HepG2 (cell line): ENCODE measurements around the gene SH3GL2. TPM values are rescaled to one million over a fixed set of nuclear protein-coding genes. Genes with fewer than 3 reads are reported as not detected.

Source experiments
- ATAC-seq: fragments of 200-7000 bp; cut with Tn5 transposase; 3 replicates; pipeline ENCODE4 v1.9.1; 2020; ENCODE audit warnings: mild to moderate bottlenecking, moderate library complexity
- BruUV-seq: library from RNA; stranded (reverse); fragments of 400-500 nt; replicated peaks from 2 replicates; lab custom pipeline; 2021; lab: Mats Ljungman, UMichigan
- CTCF ChIA-PET: fragments of 300-600 bp; formaldehyde crosslinking; extraction: SDS; loops from one replicate; lab custom pipeline; 2021; ENCODE audit warnings: low total read pairs, inconsistent platforms, low intra/inter-chr PET ratio; lab: Yijun Ruan, JAX
- POLR2A ChIA-PET: fragments of 350-600 bp; sonication (Branson Sonifier 250); formaldehyde crosslinking; loops from one replicate; lab custom pipeline; 2020; ENCODE audit warnings: antibody characterized with exemption, inconsistent platforms; lab: Yijun Ruan, JAX
- DNase-seq: peaks from one replicate; pipeline ENCODE4 v3.0.0-alpha.2; 2015; ENCODE audit warnings: low spot score
- FAIRE-seq: peaks from 3 replicates; lab custom pipeline; 2011; peaks lifted over from hg19 to GRCh38; lab: Jason Lieb, UNC
- H2AFZ ChIP-seq: one replicate; pipeline ENCODE4 v1.6.1; 2011; ENCODE audit warnings: low read length, inconsistent platforms
- H3K27ac ChIP-seq: fragments of 300-600 bp; 3 replicates; pipeline ENCODE4 v1.8.0; 2011; ENCODE audit warnings: mixed run types, mild to moderate bottlenecking, mixed read lengths, low read length, inconsistent platforms; ENCODE audit not compliant: insufficient read depth; ENCODE audit errors: extremely low read length
- H3K27me3 ChIP-seq, 2 experiments: fragments of 200-600 bp in 1 of 2; 2 replicates in 1 of 2; 3 replicates in 1 of 2; pipeline versions ENCODE4 v1.6.0 to v1.8.0; 2011; ENCODE audit warnings: low read length in 2 of 2, mild to moderate bottlenecking in 2 of 2, moderate library complexity in 2 of 2, inconsistent platforms in 1 of 2; ENCODE audit not compliant: insufficient read depth in 2 of 2, control insufficient read depth in 1 of 2
- H3K36me3 ChIP-seq, 2 experiments: fragments of 200-600 bp in 1 of 2; replicated peaks in 1 of 2; 2 replicates in 1 of 2; 3 replicates in 1 of 2; pipeline versions ENCODE4 v1.5.1 to v1.8.0; 2011; ENCODE audit warnings: low read length in 2 of 2, inconsistent platforms in 1 of 2; ENCODE audit not compliant: insufficient read depth in 2 of 2, control insufficient read depth in 1 of 2
- H3K4me1 ChIP-seq: 2 replicates; pipeline ENCODE4 v1.5.1; 2012; ENCODE audit warnings: low read length, inconsistent platforms; ENCODE audit not compliant: insufficient read depth
- H3K4me2 ChIP-seq: 2 replicates; pipeline ENCODE4 v1.6.0; 2011; ENCODE audit warnings: low read depth, low read length, inconsistent platforms
- H3K4me3 ChIP-seq, 3 experiments: fragments of 200-600 bp in 1 of 3; sonication (generic), shearing (Covaris generic) in 1 of 3; replicated peaks in 1 of 3; 2 replicates each; pipeline ENCODE4 v1.5.1; 2011 to 2016; ENCODE audit warnings: low read length in 3 of 3, inconsistent platforms in 2 of 3, low read depth in 2 of 3, mild to moderate bottlenecking in 2 of 3, control low read depth in 1 of 3, mixed read lengths in 1 of 3; ENCODE audit not compliant: insufficient read depth in 1 of 3
- H3K79me2 ChIP-seq: one replicate; pipeline ENCODE4 v1.6.1; 2011; ENCODE audit warnings: low read length, inconsistent platforms; ENCODE audit not compliant: insufficient read depth
- H3K9ac ChIP-seq: 2 replicates; pipeline ENCODE4 v1.6.0; 2011; ENCODE audit warnings: mild to moderate bottlenecking, low read depth, low read length, inconsistent platforms; ENCODE audit not compliant: insufficient read depth
- H3K9me3 ChIP-seq: 2 replicates; pipeline ENCODE4 v1.5.1; 2012; ENCODE audit warnings: mild to moderate bottlenecking, low read length
- H4K20me1 ChIP-seq: 2 replicates; pipeline ENCODE4 v1.6.0; 2011; ENCODE audit warnings: inconsistent platforms, mild to moderate bottlenecking, low read length, moderate library complexity; ENCODE audit not compliant: insufficient read depth
- CERS6 ChIP-seq: sonication (generic); formaldehyde crosslinking; IDR thresholded peaks from 2 replicates; pipeline ENCODE4 v1.5.0; 2020; ENCODE audit warnings: missing genetic modification reagents
- CTCF ChIP-seq: sonication (generic); formaldehyde crosslinking; IDR thresholded peaks from 2 replicates; pipeline ENCODE4 v1.5.0; 2020; ENCODE audit warnings: mild to moderate bottlenecking, missing genetic modification reagents, moderate library complexity
- GMEB1 ChIP-seq: sonication (generic); formaldehyde crosslinking; IDR thresholded peaks from 2 replicates; pipeline ENCODE4 v1.5.1; 2020; ENCODE audit warnings: missing genetic modification reagents, mild to moderate bottlenecking, borderline replicate concordance
- MAX ChIP-seq: IDR thresholded peaks from 2 replicates; pipeline ENCODE4 v1.6.1; 2012; ENCODE audit warnings: inconsistent platforms
- MNT ChIP-seq: fragments of 450-650 bp; IDR thresholded peaks from 2 replicates; pipeline ENCODE4 v1.6.1; 2016
- SMAD1 ChIP-seq: sonication (generic); formaldehyde crosslinking; IDR thresholded peaks from 2 replicates; pipeline ENCODE4 v1.4.0; 2020; ENCODE audit warnings: missing genetic modification reagents, low read depth, mild to moderate bottlenecking, borderline replicate concordance
- ZFAT ChIP-seq: sonication (generic); formaldehyde crosslinking; conservative IDR thresholded peaks from 2 replicates; pipeline ENCODE4 v1.8.1; 2023; ENCODE audit warnings: missing genetic modification reagents, inconsistent platforms
- ZNF101 ChIP-seq: sonication (generic); formaldehyde crosslinking; IDR thresholded peaks from 2 replicates; pipeline ENCODE4 v1.4.0; 2020; ENCODE audit warnings: mild to moderate bottlenecking, low read depth, missing genetic modification reagents, borderline replicate concordance
- ZNF281 ChIP-seq: sonication (generic); formaldehyde crosslinking; IDR thresholded peaks from 2 replicates; pipeline ENCODE4 v1.4.0; 2020; ENCODE audit warnings: missing genetic modification reagents, borderline replicate concordance
- ZNF382 ChIP-seq: sonication (generic); formaldehyde crosslinking; IDR thresholded peaks from 2 replicates; pipeline ENCODE4 v1.5.0; 2020; ENCODE audit warnings: missing genetic modification reagents, mild to moderate bottlenecking, borderline replicate concordance
- ZNF816 ChIP-seq: sonication (generic); formaldehyde crosslinking; IDR thresholded peaks from 2 replicates; pipeline ENCODE4 v1.8.0; 2022; ENCODE audit warnings: missing genetic modification reagents, mild to moderate bottlenecking, borderline replicate concordance
- WGBS: methylation state at CpG from one replicate; pipeline ENCODE4 v1.1.6; 2017; ENCODE audit warnings: low lambda C conversion rate; 5-methylcytosine and 5-hydroxymethylcytosine counted together
- in situ Hi-C: cut with HindIII; loops from 2 replicates; pipeline ENCODE4 v1.10.0; 2017; ENCODE audit warnings: low pct_unique_long_range_greater_than_20kb; ENCODE audit not compliant: extremely low pct_ligation_motif_present
- intact Hi-C: fragments of 100-400 bp; cut with micrococcal nuclease; formaldehyde crosslinking; loops from one replicate; pipeline ENCODE4 v1.10.0; 2022; ENCODE audit not compliant: unreplicated experiment
- polyA plus RNA-seq, 8 experiments: library from polyadenylated mRNA; depleted of rRNA in 3 of 8; stranded (reverse) in 7 of 8; unstranded in 1 of 8; fragments of >200 nt; fragmentation: Illumina TruSeq in 4 of 8; extraction: Trizol in 4 of 8; gene quantifications; 2 replicates each; pipeline versions ENCODE4 v1.2.1 to v1.2.3, GENCODE V29; 2011 to 2016; ENCODE audit warnings: low read depth in 4 of 8, missing spikeins in 1 of 8, mixed read lengths in 1 of 8; ENCODE audit not compliant: insufficient read depth in 1 of 8
- total RNA-seq, 5 experiments: library from RNA; depleted of rRNA; stranded (reverse); fragments of >200 nt; fragmentation: Illumina TruSeq; extraction: Trizol; gene quantifications; 2 replicates each; pipeline ENCODE4 v1.2.3, GENCODE V29; 2016; ENCODE audit warnings: low read depth in 1 of 5

SH3GL2 gene
- total and polyA plus RNA-seq, 2 of the 13 experiments (the other 11 are each of a cell fraction or from before 2014, with no cell fraction given): 0.04 TPM; not detected in 1

- no peaks in the 10 kb centered on the region for H3K79me2 ChIP-seq
- BruUV-seq: no TSS peak
- H3K36me3 ChIP-seq: no peaks in the 10 kb centered on the region
- no peaks in the 10 kb centered on the region for H3K9me3 ChIP-seq
- in situ Hi-C loops (no loop called here), intact Hi-C loops (no loop called here)
- H2AFZ ChIP-seq: no peak overlapping the region
- DNase-seq (no peak), ATAC-seq (no peak), FAIRE-seq (no peak)
- H3K27ac ChIP-seq: no peak overlapping the region
- H3K9ac ChIP-seq: no peak overlapping the region
- WGBS: 52% methylated on average over 2 of the region's 2 CpGs
- CTCF ChIA-PET: no interaction called here
- POLR2A ChIA-PET: no interaction called here
- H3K27me3 ChIP-seq: no peaks in the 10 kb centered on the region
- no peak overlapping the region for H3K4me2 ChIP-seq
- H4K20me1 ChIP-seq: no peaks in the 10 kb centered on the region
- no peak overlapping the region for H3K4me3 ChIP-seq
- no peaks in the 10 kb centered on the region for H3K4me1 ChIP-seq
- no peak for TF ChIP-seq GMEB1 (CRISPR knock-in tag)
- no peak for TF ChIP-seq ZNF101 (CRISPR knock-in tag)
- TF ChIP-seq CERS6: no peak
- TF ChIP-seq ZNF816 (CRISPR knock-in tag): no peak
- TF ChIP-seq ZNF281: no peak
- no peak for TF ChIP-seq MNT
- no peak for TF ChIP-seq CTCF (CRISPR knock-in tag)
- no peak for TF ChIP-seq MAX
- TF ChIP-seq ZFAT (CRISPR knock-in tag): no peak
- TF ChIP-seq ZNF382 (CRISPR knock-in tag): no peak
- no peak for TF ChIP-seq SMAD1 (CRISPR knock-in tag)
Observed at GRCh38 chr9:17630531-17630949, 51.7 kb downstream of the SH3GL2 start.
